ENCODE measurements around the gene BICD1. TPM values are rescaled to one million over a fixed set of nuclear protein-coding genes. Genes with fewer than 3 reads are reported as not detected.

BICD1 gene
- total and polyA plus RNA-seq, 9 donors, result 19.4 to 75.5 (median 60.2) TPM

DNA sequence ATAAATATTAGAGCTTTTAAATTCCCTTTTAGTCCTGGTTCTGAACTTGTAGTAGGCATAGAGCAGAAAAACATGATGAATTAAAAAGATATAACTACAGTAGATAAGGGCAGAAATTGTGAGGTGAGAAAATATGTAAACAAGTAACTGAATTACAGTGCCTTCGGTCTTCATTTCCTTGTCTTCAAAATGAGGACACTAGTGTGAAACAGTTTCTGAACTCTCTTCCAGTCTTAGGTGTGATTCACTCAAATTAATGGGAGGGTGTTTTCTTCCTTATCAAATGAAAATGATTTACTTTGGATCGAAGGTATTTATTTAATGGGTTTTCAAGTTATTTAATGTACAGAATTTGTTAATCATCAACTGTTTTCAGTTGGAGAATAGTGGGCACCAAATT is 294.2 kb downstream of the BICD1 start:
- H3K27ac ChIP-seq, result no peak overlapping the region
- no peaks in the 10 kb centered on the region for H3K27me3 ChIP-seq
- H3K4me1 ChIP-seq (ENCODE audit: insufficient read depth), result peaks cover 9% of the 10 kb centered on the region
- TF ChIP-seq EP300 (IDR thresholded peaks at IDR 0.05) (no peak), POLR2A (IDR thresholded peaks at IDR 0.05) (no peak)
- TF ChIP-seq, protein P1, sequence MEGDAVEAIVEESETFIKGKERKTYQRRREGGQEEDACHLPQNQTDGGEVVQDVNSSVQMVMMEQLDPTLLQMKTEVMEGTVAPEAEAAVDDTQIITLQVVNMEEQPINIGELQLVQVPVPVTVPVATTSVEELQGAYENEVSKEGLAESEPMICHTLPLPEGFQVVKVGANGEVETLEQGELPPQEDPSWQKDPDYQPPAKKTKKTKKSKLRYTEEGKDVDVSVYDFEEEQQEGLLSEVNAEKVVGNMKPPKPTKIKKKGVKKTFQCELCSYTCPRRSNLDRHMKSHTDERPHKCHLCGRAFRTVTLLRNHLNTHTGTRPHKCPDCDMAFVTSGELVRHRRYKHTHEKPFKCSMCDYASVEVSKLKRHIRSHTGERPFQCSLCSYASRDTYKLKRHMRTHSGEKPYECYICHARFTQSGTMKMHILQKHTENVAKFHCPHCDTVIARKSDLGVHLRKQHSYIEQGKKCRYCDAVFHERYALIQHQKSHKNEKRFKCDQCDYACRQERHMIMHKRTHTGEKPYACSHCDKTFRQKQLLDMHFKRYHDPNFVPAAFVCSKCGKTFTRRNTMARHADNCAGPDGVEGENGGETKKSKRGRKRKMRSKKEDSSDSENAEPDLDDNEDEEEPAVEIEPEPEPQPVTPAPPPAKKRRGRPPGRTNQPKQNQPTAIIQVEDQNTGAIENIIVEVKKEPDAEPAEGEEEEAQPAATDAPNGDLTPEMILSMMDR (IDR thresholded peaks at IDR 0.05), result no peak
- intact Hi-C loops (cut with DNase I), result no loop called here
- 37 to 56% (median 38%) methylated on average over 2 of the region's 2 CpGs for WGBS, 3 donors
- H3K36me3 ChIP-seq, result no peaks in the 10 kb centered on the region
- DNase-seq, result no peak
- H3K9me3 ChIP-seq, result no peaks in the 10 kb centered on the region
- peak overlapping the region; percentile 55 for H3K4me3 ChIP-seq

DNA sequence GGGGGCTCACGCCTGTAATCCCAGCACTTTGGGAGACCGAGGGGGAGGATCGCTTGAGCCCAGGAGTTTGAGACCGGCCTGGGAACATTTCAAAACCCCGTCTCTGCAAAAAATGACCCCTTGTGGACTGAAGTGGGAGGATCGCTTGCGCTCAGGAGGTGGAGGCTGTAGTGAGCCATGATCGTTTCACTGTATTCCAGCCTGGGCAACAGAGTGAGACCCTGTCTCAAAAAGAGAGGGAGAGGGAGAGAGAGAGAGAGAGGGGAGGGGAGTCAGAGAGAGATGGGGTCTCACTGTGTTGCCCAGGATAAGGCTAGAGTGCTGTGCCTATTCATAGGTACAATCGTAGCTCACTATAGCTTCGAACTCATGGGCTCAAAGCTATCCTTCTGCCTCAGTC is 295.5 kb downstream of the BICD1 start:
- Histone ChIP-seq H3K4me1 (ENCODE audit: insufficient read depth) (peaks cover 9% of the 10 kb centered on the region), H3K36me3 (no peaks in the 10 kb centered on the region), H3K27me3 (no peaks in the 10 kb centered on the region), H3K9me3 (no peaks in the 10 kb centered on the region), H3K4me3 (no peak overlapping the region), H3K27ac (no peak overlapping the region)
- intact Hi-C loops (cut with DNase I), result no loop called here
- no peak for DNase-seq
- no peak for TF ChIP-seq POLR2A (IDR thresholded peaks at IDR 0.05)
- TF ChIP-seq, protein P1 (IDR thresholded peaks at IDR 0.05), result no peak
- no peak for TF ChIP-seq EP300 (IDR thresholded peaks at IDR 0.05)
- WGBS, 3 donors, result 94 to 95% (median 95%) methylated on average over 10 of the region's 10 CpGs

DNA sequence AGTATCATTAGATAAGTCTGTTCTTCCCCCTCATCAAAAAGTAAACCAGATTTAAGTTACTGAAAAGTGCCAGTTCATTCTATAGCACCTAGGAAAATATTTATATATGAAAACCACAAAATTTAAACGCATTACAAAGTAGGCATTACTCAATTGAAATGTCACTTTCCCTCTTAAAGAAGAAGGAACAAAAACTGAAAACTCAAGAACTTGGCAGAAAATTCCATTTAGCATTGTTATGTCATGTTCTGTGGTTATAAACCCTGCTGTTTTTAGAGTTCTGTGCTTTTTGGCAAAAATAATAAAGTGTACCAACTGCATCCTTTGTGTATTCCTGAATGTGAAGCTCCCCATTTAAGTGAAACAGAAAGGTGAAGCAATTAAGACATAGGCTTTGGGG is 296.3 kb downstream of the BICD1 start:
- no peak overlapping the region for H3K4me3 ChIP-seq
- H3K27me3 ChIP-seq, result no peaks in the 10 kb centered on the region
- no peak overlapping the region for H3K27ac ChIP-seq

DNA sequence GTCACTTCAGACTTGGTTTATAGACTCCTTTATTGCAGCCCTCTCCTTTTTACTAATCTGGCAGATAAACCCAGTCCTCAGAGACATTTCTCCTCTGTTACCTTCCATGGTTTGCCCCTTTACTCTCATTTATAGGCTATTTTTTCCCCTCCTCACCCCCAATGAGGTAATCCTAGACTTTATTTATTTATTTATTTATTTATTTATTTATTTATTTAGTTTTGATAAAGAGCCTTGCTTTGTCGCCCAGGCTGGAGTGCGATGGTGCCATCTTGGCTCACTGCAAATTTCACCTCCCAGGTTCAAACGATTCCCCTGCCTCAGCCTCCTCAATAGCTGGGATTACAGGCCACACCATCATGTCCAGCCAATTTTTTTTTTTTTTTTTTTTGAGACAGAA is 301.1 kb downstream of the BICD1 start:
- no peak for DNase-seq
- TF ChIP-seq, protein P1 (IDR thresholded peaks at IDR 0.05), result no peak
- no peak for TF ChIP-seq EP300 (IDR thresholded peaks at IDR 0.05)
- no peak for TF ChIP-seq POLR2A (IDR thresholded peaks at IDR 0.05)
- intact Hi-C loops (cut with DNase I), result no loop called here
- Histone ChIP-seq H3K4me3 (no peak overlapping the region), H3K4me1 (ENCODE audit: insufficient read depth) (no peaks in the 10 kb centered on the region), H3K36me3 (no peaks in the 10 kb centered on the region), H3K27ac (no peak overlapping the region), H3K9me3 (no peaks in the 10 kb centered on the region), H3K27me3 (no peaks in the 10 kb centered on the region)
- 96 to 98% (median 97%) methylated on average over 3 of the region's 3 CpGs for WGBS, 3 donors

More for the DNA sequence above, 296.3 kb downstream of the BICD1 start:
- no peak for DNase-seq
- TF ChIP-seq EP300 (IDR thresholded peaks at IDR 0.05) (no peak), POLR2A (IDR thresholded peaks at IDR 0.05) (no peak)
- TF ChIP-seq, protein P1 (IDR thresholded peaks at IDR 0.05), result no peak
- WGBS, 3 donors, result 56 to 64% (median 62%) methylated on average over 1 of the region's 1 CpG
- no peaks in the 10 kb centered on the region for H3K36me3 ChIP-seq
- no peaks in the 10 kb centered on the region for H3K9me3 ChIP-seq
- H3K4me1 ChIP-seq (ENCODE audit: insufficient read depth), result peaks cover 9% of the 10 kb centered on the region
- intact Hi-C loops (cut with DNase I), result no loop called here

All from ovary (tissue), 9 donors.